Raji (cell line): Measurements from ENCODE around the gene SMYD3.

Experiments used
- POLR2A ChIP-seq: IDR thresholded peaks from 2 replicates; pipeline ENCODE4 v1.6.1; 2011; ENCODE audit warnings: low read depth, low read length, control low read depth; ENCODE audit not compliant: insufficient read depth

The SMYD3 gene

DNA sequence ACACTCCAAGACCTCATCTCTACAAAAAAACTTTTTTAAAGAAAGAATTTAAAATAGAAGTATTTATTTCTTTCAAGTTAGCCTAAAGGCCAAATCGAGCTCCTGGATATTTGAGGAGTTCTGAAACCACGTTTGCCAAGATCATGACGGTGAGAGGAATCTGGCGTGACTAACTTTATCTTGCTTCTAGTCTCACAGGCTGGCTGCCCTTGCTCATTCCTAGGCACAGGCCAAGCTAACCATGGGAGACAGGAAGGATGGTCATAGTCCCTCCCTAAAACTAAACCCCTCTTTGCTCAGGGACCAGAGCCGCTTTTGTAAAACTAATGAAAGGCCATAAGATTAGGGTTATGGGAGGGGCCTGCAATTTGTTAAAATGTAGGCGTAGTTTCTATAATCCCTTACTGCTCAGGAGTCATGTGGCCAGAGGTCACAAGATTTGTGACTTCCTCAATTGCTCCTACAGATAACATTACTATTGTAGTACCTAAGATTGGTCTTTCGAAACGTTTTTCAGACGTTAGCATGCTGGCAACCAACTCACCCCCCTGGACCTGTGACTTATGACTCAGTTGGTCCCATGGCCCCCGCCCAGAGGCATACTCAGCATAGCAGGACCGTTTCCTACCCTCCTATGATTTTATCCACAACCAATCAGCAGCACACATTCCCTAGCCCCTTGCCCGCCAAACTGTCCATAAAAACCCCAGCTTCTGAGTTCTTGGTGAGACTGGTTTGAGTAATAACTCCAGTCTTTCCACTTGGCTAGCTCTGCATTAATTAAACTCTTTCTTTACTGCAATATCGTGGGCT, 425.0 kb downstream of the SMYD3 start:
- TF ChIP-seq POLR2A: no peak

DNA sequence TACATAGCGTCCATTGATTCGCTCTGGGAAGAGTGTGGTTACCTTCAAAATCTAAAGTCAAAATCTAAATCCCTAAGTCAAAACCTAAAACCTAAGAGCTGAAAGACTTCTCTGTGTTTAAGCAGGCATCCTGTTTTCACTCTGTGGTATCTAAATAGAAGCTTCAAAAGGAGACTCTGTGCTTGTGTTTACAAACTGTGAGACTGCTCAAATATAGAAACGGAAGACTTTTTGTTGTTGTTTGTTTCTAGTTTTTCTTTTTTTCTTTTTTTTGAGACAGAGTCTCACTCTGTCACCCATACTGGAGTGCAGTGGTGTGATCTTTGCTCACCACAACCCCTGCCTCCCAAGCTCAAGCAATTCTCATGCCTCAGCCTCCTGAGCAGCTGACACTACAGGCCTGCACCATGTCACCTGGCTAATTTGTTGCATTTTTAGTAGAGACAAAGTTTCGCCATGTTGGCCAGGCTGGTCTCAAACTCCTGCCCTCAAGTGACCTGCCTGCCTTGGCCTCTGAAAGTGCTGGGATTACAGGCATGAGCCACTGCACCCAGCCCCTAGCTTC, 425.9 kb downstream of the SMYD3 start:
- no peak for TF ChIP-seq POLR2A

DNA sequence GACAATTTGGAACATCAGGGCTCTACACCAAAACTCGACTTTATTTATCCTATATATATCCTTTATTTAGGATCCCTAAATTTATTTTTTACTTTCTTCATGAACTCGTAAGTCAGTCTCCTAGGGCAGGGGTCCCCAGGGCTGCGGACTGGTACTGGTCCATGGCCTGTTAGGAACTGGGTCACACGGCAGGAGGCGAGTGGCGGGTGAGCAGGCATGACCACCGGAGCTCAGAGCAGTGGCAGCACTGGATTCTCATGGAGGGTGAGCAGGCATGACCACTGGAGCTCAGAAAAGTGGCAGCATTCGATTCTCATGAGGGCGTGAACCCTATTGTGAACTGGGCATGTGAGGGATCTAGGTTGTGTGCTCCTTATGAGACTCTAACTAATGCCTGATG, 427.0 kb downstream of the SMYD3 start:
- no peak for TF ChIP-seq POLR2A

DNA sequence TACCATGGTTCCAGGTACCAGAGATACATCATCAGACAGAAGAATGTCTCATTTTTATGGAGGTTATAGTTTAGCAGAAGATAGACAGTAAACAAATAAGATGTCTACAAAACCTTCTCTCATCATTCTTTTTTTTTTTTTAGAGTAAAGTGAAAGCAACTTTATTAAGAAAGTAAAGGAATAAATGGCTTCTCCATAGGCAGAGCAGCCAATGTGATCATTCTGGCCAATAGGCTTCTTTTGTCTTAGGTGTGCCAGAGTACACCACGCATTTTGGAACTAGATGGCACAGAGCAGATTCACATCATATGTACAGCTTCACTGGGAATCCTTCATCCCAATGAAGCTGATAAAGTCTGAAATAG, 428.2 kb downstream of the SMYD3 start:
- no peak for TF ChIP-seq POLR2A

DNA sequence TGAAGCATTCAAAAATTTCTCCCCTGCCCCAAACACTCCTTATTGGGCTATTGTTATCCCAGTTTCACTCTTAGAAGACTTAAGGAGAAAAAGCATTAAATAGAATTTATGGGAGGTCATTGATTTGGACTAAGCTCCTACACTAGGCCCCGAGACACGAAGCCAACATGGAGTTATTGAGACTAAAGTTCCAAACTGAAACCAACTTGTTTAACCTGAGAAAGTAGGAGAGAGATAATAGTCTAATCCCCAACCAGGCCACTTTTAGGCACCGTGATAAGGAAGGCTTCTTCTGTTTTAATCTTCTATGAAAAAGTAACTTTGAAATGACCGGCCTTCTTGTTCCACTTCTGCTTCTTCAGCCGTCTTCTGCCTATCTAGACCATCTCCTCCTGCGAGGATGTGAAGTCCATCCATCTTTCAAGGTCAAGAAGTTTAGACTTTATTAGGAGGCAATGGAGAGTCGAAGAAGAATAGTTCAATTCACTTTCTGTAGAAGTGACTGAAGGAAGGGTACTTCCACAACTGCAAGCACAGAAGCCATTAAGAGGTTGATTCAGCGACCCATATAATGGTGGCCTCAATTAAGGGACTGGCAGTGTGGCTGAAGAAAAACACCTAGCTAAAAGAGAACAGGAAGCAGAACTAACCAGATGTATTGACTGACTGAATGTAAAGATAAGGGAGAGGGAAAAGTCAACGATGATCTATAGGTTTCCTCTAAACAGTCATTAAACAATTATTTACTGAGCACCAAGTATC, 428.8 kb downstream of the SMYD3 start:
- no peak for TF ChIP-seq POLR2A

DNA sequence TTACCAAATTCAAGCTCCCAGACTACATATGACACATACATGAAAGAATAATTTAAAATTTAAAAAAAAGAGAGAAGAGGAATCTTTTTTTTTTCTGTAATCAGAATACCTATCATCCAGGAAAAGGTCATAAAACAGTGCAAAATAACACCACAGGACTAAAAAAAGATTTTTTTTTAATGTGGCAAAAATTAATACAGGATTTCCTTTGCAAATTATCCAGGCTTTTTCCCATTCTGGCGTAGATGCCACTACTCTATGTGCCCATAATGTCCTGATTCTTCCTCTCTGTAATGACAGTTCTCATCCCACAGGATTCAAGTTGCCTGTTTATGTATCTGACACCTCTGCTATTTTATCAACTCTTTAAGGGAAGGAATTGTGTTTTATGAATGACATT, 429.6 kb downstream of the SMYD3 start:
- no peak for TF ChIP-seq POLR2A

DNA sequence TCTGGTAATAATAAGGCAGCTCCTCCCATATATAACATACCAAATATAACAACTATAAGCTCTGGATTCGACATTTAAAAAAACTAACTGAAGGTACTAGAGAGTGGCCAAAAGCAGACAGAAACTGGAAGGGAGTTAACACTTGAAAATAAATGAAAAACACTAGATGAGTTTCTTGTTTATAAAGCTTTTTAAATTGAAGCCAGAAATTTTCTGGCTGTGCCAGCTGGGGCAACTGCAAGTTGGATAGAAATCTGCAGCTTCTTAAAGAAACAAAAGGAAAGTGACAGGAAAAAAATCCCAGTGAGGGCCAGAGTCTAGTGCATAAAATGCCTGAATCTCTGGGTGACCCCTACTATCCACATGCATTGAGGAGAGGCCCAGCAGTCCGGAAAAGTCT, 432.7 kb downstream of the SMYD3 start:
- TF ChIP-seq POLR2A: no peak

DNA sequence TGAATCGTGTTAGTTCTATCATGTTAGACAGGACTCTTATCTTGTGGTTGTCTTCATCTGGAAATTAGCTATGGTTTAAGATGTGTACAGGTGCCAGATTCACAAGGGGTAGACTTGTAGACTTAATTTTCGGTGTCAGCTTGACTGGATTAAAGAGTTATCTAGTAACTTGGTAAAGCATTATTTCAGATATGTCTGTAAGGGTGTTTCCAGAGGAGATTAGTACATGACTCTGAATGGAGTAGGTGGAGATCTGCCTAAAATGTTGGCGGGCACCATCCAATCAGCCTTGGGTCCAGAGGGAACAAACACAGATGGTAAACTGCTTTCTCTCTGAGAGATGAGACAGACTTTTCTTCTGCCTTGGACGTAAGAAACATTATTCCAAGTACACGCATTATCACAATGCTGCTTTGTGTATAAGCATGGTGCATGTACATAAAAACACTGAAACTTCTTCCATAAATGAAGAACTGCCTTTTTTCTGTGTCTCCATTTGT, 434.6 kb downstream of the SMYD3 start:
- no peak for TF ChIP-seq POLR2A

DNA sequence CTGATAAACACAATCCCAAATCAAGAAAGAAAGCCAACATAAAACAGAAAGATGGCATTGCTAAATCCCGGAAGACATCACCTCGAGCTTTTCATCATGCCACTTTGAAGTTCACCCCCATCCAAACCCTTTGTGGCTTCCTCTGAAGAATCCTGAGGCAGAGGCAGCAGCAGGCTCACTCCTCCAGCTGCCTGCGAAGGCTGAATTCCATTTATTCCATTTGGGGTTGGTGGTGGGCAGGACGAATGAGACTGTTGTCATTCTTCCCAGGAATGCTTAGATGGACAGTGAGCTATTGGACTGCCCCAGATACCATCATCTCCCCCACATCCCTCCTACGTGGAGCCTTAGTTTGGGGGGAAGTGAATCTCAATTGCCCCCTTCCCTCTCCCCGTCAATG, 437.5 kb downstream of the SMYD3 start:
- no peak for TF ChIP-seq POLR2A

DNA sequence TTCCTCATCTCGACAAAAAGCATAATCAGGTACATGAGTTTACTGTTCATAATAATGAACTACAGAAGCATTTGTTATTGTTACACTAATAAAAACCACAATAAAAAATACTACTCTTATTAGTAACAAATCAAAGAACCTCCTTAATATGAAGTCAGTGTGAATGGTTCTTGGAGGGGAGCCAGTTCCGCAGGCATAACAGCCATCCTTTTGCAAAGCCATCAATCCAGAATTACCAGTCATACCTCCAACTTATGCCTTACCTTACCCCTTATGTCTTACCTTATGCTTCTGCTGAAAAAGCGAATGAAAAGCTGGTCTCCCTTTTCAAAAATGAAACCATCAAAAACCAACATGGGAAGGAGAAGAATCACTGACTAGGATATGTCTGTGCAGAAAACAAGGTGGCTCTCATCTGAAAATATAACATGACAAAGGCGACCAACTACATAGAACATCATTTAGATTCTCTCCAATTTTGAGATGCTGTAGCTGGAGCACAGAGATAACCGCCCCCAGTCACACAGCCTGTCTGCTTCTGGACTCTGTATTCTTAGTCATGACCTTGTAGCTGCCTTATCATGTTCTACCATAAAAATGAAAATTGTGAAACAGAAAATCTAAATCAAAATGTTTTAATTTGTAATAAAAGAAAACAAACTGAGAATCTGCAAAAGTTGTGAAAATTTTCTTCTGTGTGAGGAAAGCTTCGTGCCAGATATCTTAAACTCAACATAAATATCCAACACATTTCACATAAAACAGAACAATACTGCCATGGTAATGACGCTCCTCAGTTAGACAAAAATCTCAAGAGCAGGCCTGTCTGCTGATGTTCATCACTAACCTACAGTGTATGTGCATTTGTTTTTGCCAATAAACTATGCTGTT, 438.2 kb downstream of the SMYD3 start:
- no peak for TF ChIP-seq POLR2A

DNA sequence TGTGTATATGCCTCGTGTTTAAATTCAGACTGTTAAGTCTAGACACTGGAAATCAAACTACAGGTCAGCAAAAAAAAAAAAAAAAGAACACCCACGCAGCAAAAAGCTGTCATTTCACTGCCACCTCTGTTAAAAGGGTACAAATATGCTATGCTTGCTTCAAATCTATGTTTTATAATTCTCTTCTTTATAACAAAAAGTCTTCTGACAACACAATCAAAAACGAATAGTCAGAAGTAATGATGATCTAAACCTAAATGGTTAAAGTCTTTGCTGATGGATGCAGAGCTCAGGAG, 438.9 kb downstream of the SMYD3 start:
- no peak for TF ChIP-seq POLR2A

DNA sequence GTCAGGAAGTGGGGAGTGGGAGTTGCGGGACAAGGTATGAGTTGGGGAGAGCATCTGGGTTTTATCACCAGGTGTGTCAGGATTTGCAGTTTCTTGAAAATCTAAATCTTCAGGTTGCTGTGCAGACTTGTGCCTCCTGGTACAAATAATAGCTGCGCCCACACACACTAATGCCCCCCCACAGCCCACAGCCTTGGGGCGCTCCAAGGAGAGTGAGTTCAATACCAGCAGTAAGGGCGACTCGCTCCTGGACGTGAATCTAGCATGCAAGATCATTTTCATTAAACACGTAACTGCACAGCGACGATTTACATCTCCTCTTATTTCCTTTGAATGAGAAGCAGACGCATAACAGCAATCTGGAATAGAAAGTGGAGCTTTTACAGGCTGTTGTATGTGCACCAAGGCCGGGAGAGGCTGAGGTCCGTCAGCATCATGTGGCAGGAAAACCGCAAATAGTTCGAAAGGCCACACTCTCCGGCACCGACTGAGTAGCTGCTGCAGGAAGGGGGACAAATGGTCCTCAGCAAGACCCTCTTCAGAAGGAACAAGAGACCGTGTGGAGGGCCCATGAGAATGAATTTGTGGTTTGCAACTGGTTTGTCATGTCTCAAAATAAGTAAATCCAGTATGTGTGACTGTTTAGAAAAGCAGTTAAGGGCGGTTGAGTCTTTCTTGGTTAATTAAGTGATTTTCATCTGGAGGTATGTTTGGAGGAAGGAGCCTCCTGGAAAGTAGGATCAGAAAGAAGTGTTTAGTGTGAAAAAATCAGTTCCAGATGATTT, 439.5 kb downstream of the SMYD3 start:
- TF ChIP-seq POLR2A: no peak

DNA sequence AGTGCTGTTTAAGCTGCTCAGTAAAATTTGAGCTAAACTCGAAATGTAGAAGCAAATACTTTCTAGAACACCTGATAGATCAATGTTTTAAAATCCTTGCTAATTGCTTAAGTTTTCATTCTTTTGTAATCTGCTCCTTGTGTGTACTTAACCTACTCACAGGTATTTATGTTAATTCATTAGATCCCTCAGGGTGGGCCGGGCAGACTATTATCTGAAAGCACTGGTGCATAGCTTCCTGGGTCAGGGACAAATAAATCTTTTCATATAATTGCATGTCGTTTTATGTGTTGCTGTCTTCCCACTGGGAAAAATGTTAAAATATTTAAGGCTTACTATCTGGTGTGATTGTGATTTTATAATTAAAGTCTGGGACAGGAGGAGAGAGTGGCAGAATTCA, 440.5 kb downstream of the SMYD3 start:
- no peak for TF ChIP-seq POLR2A

DNA sequence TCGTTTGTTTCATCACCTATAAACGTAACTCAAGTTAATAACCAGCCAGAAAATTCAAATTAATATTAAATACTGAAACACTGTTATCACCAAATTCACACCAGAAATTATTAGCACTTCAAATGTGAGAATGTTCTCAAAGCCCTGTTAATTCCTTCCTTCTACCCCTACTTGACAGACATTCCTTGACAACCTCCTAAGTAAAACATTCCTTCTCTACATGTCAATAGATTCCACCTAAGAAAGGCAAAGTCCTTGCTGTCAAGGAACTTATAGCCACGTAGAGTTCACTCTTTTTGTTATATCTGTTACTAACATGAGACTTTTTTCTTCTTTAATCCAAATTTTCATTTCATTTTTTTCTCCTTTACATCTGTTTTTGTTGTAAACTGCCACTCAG, 441.5 kb downstream of the SMYD3 start:
- TF ChIP-seq POLR2A: no peak
